OCI-LY1 (cell line): Measurements from ENCODE around the gene LIG3.

Experiments used
- H2AFZ ChIP-seq: fragments of 200-600 bp; sonication (generic), shearing (Covaris generic); 2 replicates; pipeline ENCODE4 v1.6.0; 2014; ENCODE audit warnings: antibody characterized with exemption, mild to moderate bottlenecking, low read length
- H3F3A ChIP-seq: fragments of 200-600 bp; sonication (generic), shearing (Covaris generic); 2 replicates; pipeline ENCODE4 v1.6.0; 2014; ENCODE audit warnings: mild to moderate bottlenecking, antibody characterized with exemption, low read length, moderate library complexity; ENCODE audit not compliant: insufficient read depth
- H3K27ac ChIP-seq: fragments of 200-600 bp; sonication (generic); 2 replicates; pipeline ENCODE4 v1.5.1; 2014; ENCODE audit warnings: low read length, mixed run types, mild to moderate bottlenecking, low read depth; ENCODE audit not compliant: poor library complexity, severe bottlenecking
- H3K27me3 ChIP-seq: fragments of 200-600 bp; sonication (generic); 2 replicates; pipeline ENCODE4 v1.6.0; 2014; ENCODE audit warnings: antibody characterized with exemption, mild to moderate bottlenecking, low read length, moderate library complexity; ENCODE audit not compliant: insufficient read depth
- H3K36me3 ChIP-seq: fragments of 200-600 bp; sonication (generic); 2 replicates; pipeline ENCODE4 v1.6.1; 2014; ENCODE audit warnings: mild to moderate bottlenecking, antibody characterized with exemption, low read length, moderate library complexity, mixed read lengths; ENCODE audit not compliant: insufficient read depth
- H3K4me1 ChIP-seq: fragments of 200-600 bp; sonication (generic); 2 replicates; pipeline ENCODE4 v1.5.1; 2014; ENCODE audit warnings: mild to moderate bottlenecking, low read length, moderate library complexity; ENCODE audit not compliant: insufficient read depth, severe bottlenecking
- H3K4me2 ChIP-seq: fragments of 200-600 bp; sonication (generic), shearing (Covaris generic); 2 replicates; pipeline ENCODE4 v1.6.1; 2014; ENCODE audit warnings: low read length
- H3K4me3 ChIP-seq: fragments of 200-600 bp; sonication (generic); 2 replicates; pipeline ENCODE4 v1.5.1; 2014; ENCODE audit warnings: low read length, low read depth, mild to moderate bottlenecking, mixed read lengths; ENCODE audit not compliant: poor library complexity, severe bottlenecking
- H3K79me2 ChIP-seq: fragments of 200-600 bp; shearing (Covaris generic); 2 replicates; pipeline ENCODE4 v1.6.1; 2016; ENCODE audit warnings: mixed run types, low read length, mixed read lengths; ENCODE audit not compliant: insufficient read depth
- H3K9ac ChIP-seq: fragments of 200-600 bp; sonication (generic), shearing (Covaris generic); 2 replicates; pipeline ENCODE4 v1.6.1; 2014; ENCODE audit warnings: mild to moderate bottlenecking, low read length, mixed read lengths
- H3K9me2 ChIP-seq: fragments of 200-600 bp; sonication (generic), shearing (Covaris generic); 2 replicates; pipeline ENCODE4 v1.6.1; 2014; ENCODE audit warnings: low read depth, mild to moderate bottlenecking, low read length, mixed read lengths
- H3K9me3 ChIP-seq: fragments of 200-600 bp; shearing (Covaris generic); 2 replicates; pipeline ENCODE4 v1.6.1; 2014; ENCODE audit warnings: low read length, mixed read lengths
- H4K20me1 ChIP-seq: fragments of 200-600 bp; sonication (generic), shearing (Covaris generic); 2 replicates; pipeline ENCODE4 v1.6.0; 2016; ENCODE audit warnings: mild to moderate bottlenecking, low read length; ENCODE audit not compliant: insufficient read depth
- CTCF ChIP-seq: fragments of 200-600 bp; sonication (generic), shearing (Covaris generic); IDR thresholded peaks from 2 replicates; pipeline ENCODE4 v1.5.1; 2017; ENCODE audit warnings: mild to moderate bottlenecking, antibody characterized with exemption, low read length, moderate library complexity, mixed read lengths
- EZH2 ChIP-seq: fragments of 200-600 bp; sonication (generic), shearing (Covaris generic); IDR thresholded peaks from 2 replicates; pipeline ENCODE4 v1.8.0; 2017; ENCODE audit warnings: borderline replicate concordance, mixed run types, mild to moderate bottlenecking, antibody characterized with exemption, low read length, moderate library complexity, mixed read lengths

Gene LIG3

GRCh38 chr17:34974179-34974578 is 6.1 kb upstream of the LIG3 start:
- no peaks in the 10 kb centered on the region for H3K9me2 ChIP-seq
- no peaks in the 10 kb centered on the region for H3K9me3 ChIP-seq
- H3K4me1 ChIP-seq: no peaks in the 10 kb centered on the region
- H3K27ac ChIP-seq: no peak overlapping the region
- no peak overlapping the region for H2AFZ ChIP-seq
- H3K9ac ChIP-seq: no peak overlapping the region
- H3K4me2 ChIP-seq: no peak overlapping the region
- TF ChIP-seq CTCF (no peak), EZH2 (no peak)
- no peaks in the 10 kb centered on the region for H3K27me3 ChIP-seq
- H3K36me3 ChIP-seq: no peaks in the 10 kb centered on the region
- H3K79me2 ChIP-seq: no peaks in the 10 kb centered on the region
- no peaks in the 10 kb centered on the region for H4K20me1 ChIP-seq
- H3F3A ChIP-seq: no peaks in the 10 kb centered on the region
- H3K4me3 ChIP-seq: no peak overlapping the region

- Histone ChIP-seq H3F3A (no peaks in the 10 kb centered on the region), H3K4me2 (no peak overlapping the region), H4K20me1 (no peaks in the 10 kb centered on the region), H3K27me3 (no peaks in the 10 kb centered on the region), H3K9me3 (no peaks in the 10 kb centered on the region), H3K79me2 (no peaks in the 10 kb centered on the region), H3K4me3 (no peak overlapping the region), H3K36me3 (no peaks in the 10 kb centered on the region), H2AFZ (no peak overlapping the region), H3K27ac (no peak overlapping the region), H3K9ac (no peak overlapping the region), H3K9me2 (no peaks in the 10 kb centered on the region), H3K4me1 (peaks cover 7% of the 10 kb centered on the region)
- TF ChIP-seq EZH2: no peak
- TF ChIP-seq CTCF: no peak
Observed at GRCh38 chr17:34974794-34975785, 5.2 kb upstream of the LIG3 start.

GRCh38 chr17:34979153-34979552 is 1.2 kb upstream of the LIG3 start:
- Histone ChIP-seq H3K36me3 (no peaks in the 10 kb centered on the region; the same call in 1 of the 2 replicates), H3K27ac (no peak overlapping the region), H3K4me1 (peaks cover 19% of the 10 kb centered on the region), H2AFZ (no peak overlapping the region), H3K4me2 (peak overlapping the region; percentile 88), H3K9me2 (no peaks in the 10 kb centered on the region), H3K4me3 (peak overlapping the region; percentile 86), H4K20me1 (no peaks in the 10 kb centered on the region), H3F3A (no peaks in the 10 kb centered on the region), H3K27me3 (no peaks in the 10 kb centered on the region), H3K9me3 (no peaks in the 10 kb centered on the region), H3K9ac (no peak overlapping the region; the same call in 1 of the 2 replicates), H3K79me2 (peaks cover 6% of the 10 kb centered on the region; the same call in 1 of the 2 replicates)
- TF ChIP-seq CTCF (no peak), EZH2 (no peak)
